ENCODE measurements around the gene MRPL48. TPM values are rescaled to one million over a fixed set of nuclear protein-coding genes. Genes with fewer than 3 reads are reported as not detected.

Gene MRPL48
- total RNA-seq, 1 experiment from 2014 or later, result 44.5 TPM

DNA sequence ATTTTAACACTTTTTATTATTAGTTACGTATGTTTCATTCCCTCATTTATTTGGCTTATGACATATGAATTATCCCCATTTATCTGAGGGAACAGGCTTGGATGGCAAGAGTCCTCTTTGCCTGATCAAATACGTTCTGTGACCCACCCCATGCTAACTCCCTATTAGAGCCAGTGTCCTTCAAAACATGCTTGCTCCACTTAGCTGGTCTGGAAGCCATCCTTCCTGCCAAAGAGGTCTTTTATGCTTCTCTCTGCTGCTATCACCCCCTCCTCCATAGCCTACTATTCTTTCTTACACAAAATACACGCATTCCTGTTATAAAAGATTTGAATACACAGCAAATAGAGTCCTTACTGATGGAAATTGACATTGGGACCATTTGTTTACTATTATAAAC lies 82.6 kb downstream of the MRPL48 start:
- H3K9me3 Mint-ChIP-seq (ENCODE audit: low read depth, unreplicated experiment), result no peaks in the 10 kb centered on the region
- H3K36me3 Mint-ChIP-seq (ENCODE audit: insufficient read depth, unreplicated experiment), result peaks cover 32% of the 10 kb centered on the region
- CTCF ChIA-PET, result interaction anchor here (0.5 kb wide), 1 partner anchor 80 kb away, joined by 3 read pairs; no protein-coding TSS in a partner anchor
- no peaks in the 10 kb centered on the region for H3K27me3 Mint-ChIP-seq (ENCODE audit: unreplicated experiment)
- no TSS peak for BruUV-seq (replicated peaks)
- H3K4me1 Mint-ChIP-seq (ENCODE audit: low read depth, unreplicated experiment), result peaks cover 9% of the 10 kb centered on the region
- no peak overlapping the region for H3K4me3 Mint-ChIP-seq (ENCODE audit: low read depth, unreplicated experiment)
- no peak overlapping the region for H3K27ac Mint-ChIP-seq (ENCODE audit: unreplicated experiment)
- DNase-seq, result no peak
- intact Hi-C loops (cut with micrococcal nuclease; ENCODE audit: unreplicated experiment), result no loop called here
- TF ChIP-seq, protein P1, sequence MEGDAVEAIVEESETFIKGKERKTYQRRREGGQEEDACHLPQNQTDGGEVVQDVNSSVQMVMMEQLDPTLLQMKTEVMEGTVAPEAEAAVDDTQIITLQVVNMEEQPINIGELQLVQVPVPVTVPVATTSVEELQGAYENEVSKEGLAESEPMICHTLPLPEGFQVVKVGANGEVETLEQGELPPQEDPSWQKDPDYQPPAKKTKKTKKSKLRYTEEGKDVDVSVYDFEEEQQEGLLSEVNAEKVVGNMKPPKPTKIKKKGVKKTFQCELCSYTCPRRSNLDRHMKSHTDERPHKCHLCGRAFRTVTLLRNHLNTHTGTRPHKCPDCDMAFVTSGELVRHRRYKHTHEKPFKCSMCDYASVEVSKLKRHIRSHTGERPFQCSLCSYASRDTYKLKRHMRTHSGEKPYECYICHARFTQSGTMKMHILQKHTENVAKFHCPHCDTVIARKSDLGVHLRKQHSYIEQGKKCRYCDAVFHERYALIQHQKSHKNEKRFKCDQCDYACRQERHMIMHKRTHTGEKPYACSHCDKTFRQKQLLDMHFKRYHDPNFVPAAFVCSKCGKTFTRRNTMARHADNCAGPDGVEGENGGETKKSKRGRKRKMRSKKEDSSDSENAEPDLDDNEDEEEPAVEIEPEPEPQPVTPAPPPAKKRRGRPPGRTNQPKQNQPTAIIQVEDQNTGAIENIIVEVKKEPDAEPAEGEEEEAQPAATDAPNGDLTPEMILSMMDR (IDR thresholded peaks at IDR 0.05; ENCODE audit: unreplicated experiment), result no peak

DNA sequence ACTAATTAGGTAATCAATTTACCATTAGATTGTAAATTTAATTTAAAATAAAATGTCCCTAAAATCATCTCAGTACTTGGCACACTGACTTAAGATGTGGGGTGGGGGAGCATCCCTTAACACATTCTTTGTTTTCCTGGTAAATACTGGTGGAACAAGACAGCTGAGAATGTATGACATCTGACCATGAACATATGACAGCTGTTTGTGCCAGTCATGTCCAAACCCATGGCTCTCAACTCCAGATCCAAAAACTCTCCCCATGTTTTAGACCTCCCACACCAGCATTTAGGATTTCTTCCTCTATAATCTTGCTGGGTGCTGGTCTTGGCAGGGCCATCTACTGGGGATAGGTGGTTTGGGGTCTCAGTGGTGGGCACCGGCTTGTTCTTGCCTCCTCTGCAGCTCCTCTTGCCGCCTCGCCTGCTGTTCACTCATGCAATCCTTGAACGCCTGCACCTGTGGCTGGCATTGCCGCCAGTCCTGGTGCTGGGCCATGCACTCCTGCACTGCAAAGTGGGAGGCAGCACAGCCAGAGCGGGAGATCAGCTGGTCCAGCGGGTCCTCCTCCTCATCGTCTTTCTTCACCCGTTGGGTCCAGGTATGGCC lies 85.2 kb downstream of the MRPL48 start:
- Mint-ChIP-seq H3K27me3 (ENCODE audit: unreplicated experiment) (no peaks in the 10 kb centered on the region), H3K9me3 (ENCODE audit: low read depth, unreplicated experiment) (no peaks in the 10 kb centered on the region), H3K4me1 (ENCODE audit: low read depth, unreplicated experiment) (peaks cover 15% of the 10 kb centered on the region), H3K4me3 (ENCODE audit: low read depth, unreplicated experiment) (no peak overlapping the region), H3K36me3 (ENCODE audit: insufficient read depth, unreplicated experiment) (peaks cover 52% of the 10 kb centered on the region), H3K27ac (ENCODE audit: unreplicated experiment) (peak overlapping the region; percentile 22)
- intact Hi-C loops (cut with micrococcal nuclease; ENCODE audit: unreplicated experiment), result no loop called here
- CTCF ChIA-PET, result no interaction called here
- BruUV-seq (replicated peaks), result no TSS peak
- DNase-seq, result no peak
- TF ChIP-seq, protein P1 (IDR thresholded peaks at IDR 0.05; ENCODE audit: unreplicated experiment), result no peak

- TF ChIP-seq, protein P1 (IDR thresholded peaks at IDR 0.05; ENCODE audit: unreplicated experiment), result no peak
- Mint-ChIP-seq H3K27me3 (ENCODE audit: unreplicated experiment) (no peaks in the 10 kb centered on the region), H3K27ac (ENCODE audit: unreplicated experiment) (peak overlapping the region; percentile 93), H3K9me3 (ENCODE audit: low read depth, unreplicated experiment) (no peaks in the 10 kb centered on the region), H3K4me1 (ENCODE audit: low read depth, unreplicated experiment) (peaks cover 21% of the 10 kb centered on the region), H3K36me3 (ENCODE audit: insufficient read depth, unreplicated experiment) (peaks cover 50% of the 10 kb centered on the region), H3K4me3 (ENCODE audit: low read depth, unreplicated experiment) (peak overlapping the region; percentile 92)
- no TSS peak for BruUV-seq (replicated peaks)
- DNase-seq, result no peak
- CTCF ChIA-PET, result interaction anchor here (0.7 kb wide), 1 partner anchor 270 kb away, joined by 5 read pairs; no protein-coding TSS in a partner anchor
- intact Hi-C loops (cut with micrococcal nuclease; ENCODE audit: unreplicated experiment), result no loop called here
Measured at GRCh38 chr11:73875380-73875779, 87.7 kb downstream of the MRPL48 start.

DNA sequence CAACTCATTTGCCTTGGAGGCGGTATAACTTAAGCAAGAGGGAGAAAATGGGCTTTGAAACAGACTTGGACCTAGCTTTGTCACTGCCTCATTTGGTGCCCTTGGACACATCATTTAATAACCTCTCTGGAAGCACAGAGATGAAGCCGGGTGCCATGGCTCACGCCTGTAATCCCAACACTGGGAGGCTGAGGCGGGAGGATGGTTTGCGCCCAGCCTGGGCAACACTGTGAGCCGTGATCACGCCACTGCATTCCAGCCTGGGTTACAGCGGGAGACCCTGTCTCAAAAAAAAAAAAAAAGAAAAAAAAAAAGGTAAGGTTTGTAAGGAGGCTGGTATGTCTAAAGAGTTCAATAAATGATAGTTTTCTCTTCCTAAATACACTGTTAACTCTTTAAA lies 88.2 kb downstream of the MRPL48 start:
- Mint-ChIP-seq H3K27me3 (ENCODE audit: unreplicated experiment) (no peaks in the 10 kb centered on the region), H3K9me3 (ENCODE audit: low read depth, unreplicated experiment) (no peaks in the 10 kb centered on the region), H3K36me3 (ENCODE audit: insufficient read depth, unreplicated experiment) (peaks cover 47% of the 10 kb centered on the region), H3K4me3 (ENCODE audit: low read depth, unreplicated experiment) (peak overlapping the region; percentile 92), H3K27ac (ENCODE audit: unreplicated experiment) (peak overlapping the region; percentile 93), H3K4me1 (ENCODE audit: low read depth, unreplicated experiment) (peaks cover 21% of the 10 kb centered on the region)
- DNase-seq, result peak; percentile 5
- BruUV-seq (replicated peaks), result TSS peak; percentile 77
- TF ChIP-seq, protein P1 (IDR thresholded peaks at IDR 0.05; ENCODE audit: unreplicated experiment), result no peak
- intact Hi-C loops (cut with micrococcal nuclease; ENCODE audit: unreplicated experiment), result no loop called here
- CTCF ChIA-PET, result no interaction called here
